ENCODE results near the gene EGFL8.

DNA sequence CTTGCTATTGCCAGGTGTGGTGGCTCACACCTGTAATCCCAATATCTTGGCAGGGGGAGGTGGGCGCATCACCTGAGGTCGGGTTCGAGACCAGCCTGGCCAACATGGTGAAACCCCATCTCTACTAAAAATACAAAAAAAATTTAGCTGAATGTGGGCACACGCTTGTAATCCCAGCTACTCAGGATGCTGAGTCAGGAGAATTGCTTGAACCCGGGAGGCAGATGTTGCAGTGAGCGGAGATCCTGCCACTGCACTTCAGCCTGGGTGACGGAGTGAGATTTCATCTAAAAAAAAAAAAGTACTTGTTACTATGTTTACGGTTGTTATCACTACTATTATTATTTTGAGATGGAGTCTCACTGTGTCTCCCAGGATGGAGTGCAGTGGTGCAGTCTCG lies 7.5 kb upstream of the EGFL8 start:
- TF ChIP-seq EZH2 (IDR thresholded peaks at IDR 0.05; ENCODE audit: insufficient read depth, poor library complexity, severe bottlenecking) (no peak), EZH2phosphoT487 (IDR thresholded peaks at IDR 0.05; ENCODE audit: insufficient read depth, low read depth) (no peak)
